Measurements from ENCODE around the gene ARAP1.
A peak's percentile ranks its signal among the peaks of the same experiment; 100 is the strongest.

Gene ARAP1

GRCh38 chr11:72685560-72686480, 66.4 kb downstream of the ARAP1 start:
- DNase-seq (ENCODE audit: low read depth, low spot score) = no peak

GRCh38 chr11:72684236-72684912, 67.8 kb downstream of the ARAP1 start:
- peak; percentile 71 for DNase-seq (ENCODE audit: low read depth, low spot score)

GRCh38 chr11:72683782-72684200, 68.4 kb downstream of the ARAP1 start:
- peak; percentile 88 for DNase-seq (ENCODE audit: low read depth, low spot score)

GRCh38 chr11:72682858-72683243, 69.4 kb downstream of the ARAP1 start:
- DNase-seq (ENCODE audit: low read depth, low spot score) = no peak

GRCh38 chr11:72682238-72682857, 69.9 kb downstream of the ARAP1 start:
- no peak for DNase-seq (ENCODE audit: low read depth, low spot score)

- no peak for DNase-seq (ENCODE audit: low read depth, low spot score)
Observed at GRCh38 chr11:72681226-72682153, 70.7 kb downstream of the ARAP1 start.

GRCh38 chr11:72680624-72681158, 71.5 kb downstream of the ARAP1 start:
- no peak for DNase-seq (ENCODE audit: low read depth, low spot score)

GRCh38 chr11:72679869-72680268, 72.3 kb downstream of the ARAP1 start:
- no peak for DNase-seq (ENCODE audit: low read depth, low spot score)

GRCh38 chr11:72678524-72678923, 73.7 kb downstream of the ARAP1 start:
- DNase-seq (ENCODE audit: low read depth, low spot score) = no peak

GRCh38 chr11:72676861-72677341, 75.3 kb downstream of the ARAP1 start:
- peak; percentile 85 for DNase-seq (ENCODE audit: low read depth, low spot score)

GRCh38 chr11:72675221-72675620, 77.0 kb downstream of the ARAP1 start:
- DNase-seq (ENCODE audit: low read depth, low spot score) = no peak

- peak; percentile 43 for DNase-seq (ENCODE audit: low read depth, low spot score)
Observed at GRCh38 chr11:72673943-72674828, 78.0 kb downstream of the ARAP1 start, which contains the start of gene PDE2A. TSS of gene PDE2A (minus strand) at chr11:72674422. CDS start at chr11:72674207, 215 bp downstream.

GRCh38 chr11:72673284-72673942, 78.8 kb downstream of the ARAP1 start:
- DNase-seq (ENCODE audit: low read depth, low spot score) = no peak

- no peak for DNase-seq (ENCODE audit: low read depth, low spot score)
Observed at GRCh38 chr11:72672597-72673238, 79.5 kb downstream of the ARAP1 start.

- DNase-seq (ENCODE audit: low read depth, low spot score) = no peak
Observed at GRCh38 chr11:72671152-72672099, 80.8 kb downstream of the ARAP1 start.

- DNase-seq (ENCODE audit: low read depth, low spot score) = peak; percentile 54
Observed at GRCh38 chr11:72670041-72670440, 82.2 kb downstream of the ARAP1 start.

- no peak for DNase-seq (ENCODE audit: low read depth, low spot score)
Observed at GRCh38 chr11:72669527-72669926, 82.7 kb downstream of the ARAP1 start.

All from ELF-1 (cell line).